Measurements from ENCODE around the gene SDSL. TPM values are rescaled to one million over a fixed set of nuclear protein-coding genes. Genes with fewer than 3 reads are reported as not detected.

SDSL gene
- total and polyA plus RNA-seq, 2 experiments from 2014 or later = not detected

- H3K9me2 ChIP-seq (ENCODE audit: insufficient read depth) = no peaks in the 10 kb centered on the region; the same call in 1 of the 2 replicates
- H3K79me2 ChIP-seq (replicated peaks; ENCODE audit: insufficient read depth) = no peaks in the 10 kb centered on the region
- no peaks in the 10 kb centered on the region for H3F3A ChIP-seq (replicated peaks; ENCODE audit: low read depth)
- H2AFZ ChIP-seq = no peak overlapping the region
- Mint-ChIP-seq H3K4me1 (no peaks in the 10 kb centered on the region), H3K9me3 (no peaks in the 10 kb centered on the region; the same call in 2 of the 3 replicates), H3K27me3 (ENCODE audit: insufficient read depth, low read depth, poor library complexity) (peaks cover 2% of the 10 kb centered on the region), H3K36me3 (ENCODE audit: low read depth) (no peaks in the 10 kb centered on the region), H3K27ac (no peak overlapping the region), H3K4me3 (no peak overlapping the region)
- ATAC-seq = no peak
- H3K4me2 ChIP-seq = no peak overlapping the region
- TF ChIP-seq EZH2 (IDR thresholded peaks at IDR 0.05; ENCODE audit: low read depth, unreplicated experiment) = no peak
- H3K27ac ChIP-seq (ENCODE audit: low read depth) = no peak overlapping the region
- no peaks in the 10 kb centered on the region for H4K20me1 ChIP-seq (replicated peaks; ENCODE audit: insufficient read depth)
- no peak overlapping the region for H3K4me3 ChIP-seq
- H3K36me3 ChIP-seq (ENCODE audit: insufficient read depth) = no peaks in the 10 kb centered on the region
- H3K4me1 ChIP-seq (ENCODE audit: insufficient read depth) = no peaks in the 10 kb centered on the region
- no peak for DNase-seq (ENCODE audit: low spot score)
- no peaks in the 10 kb centered on the region for H3K27me3 ChIP-seq (ENCODE audit: insufficient read depth)
These were observed 24.5 kb upstream of the SDSL start for GRCh38 chr12:113397497-113398197.

- ATAC-seq = no peak
- Histone ChIP-seq H4K20me1 (replicated peaks; ENCODE audit: insufficient read depth) (no peaks in the 10 kb centered on the region), H3K9me2 (ENCODE audit: insufficient read depth) (no peaks in the 10 kb centered on the region), H3K27me3 (ENCODE audit: insufficient read depth) (no peaks in the 10 kb centered on the region), H3K27ac (ENCODE audit: low read depth) (no peak overlapping the region), H3F3A (replicated peaks; ENCODE audit: low read depth) (no peaks in the 10 kb centered on the region), H3K4me2 (no peak overlapping the region), H3K36me3 (ENCODE audit: insufficient read depth) (no peaks in the 10 kb centered on the region), H2AFZ (no peak overlapping the region), H3K4me1 (ENCODE audit: insufficient read depth) (no peaks in the 10 kb centered on the region), H3K4me3 (no peak overlapping the region), H3K79me2 (replicated peaks; ENCODE audit: insufficient read depth) (no peaks in the 10 kb centered on the region)
- no peak for TF ChIP-seq ZNF114 (CRISPR knock-in tag; IDR thresholded peaks at IDR 0.05)
- no peak for TF ChIP-seq STAT1 (IDR thresholded peaks at IDR 0.05; ENCODE audit: unreplicated experiment)
- TF ChIP-seq CTCF (conservative IDR thresholded peaks at IDR 0.05; ENCODE audit: low read depth in 2 of 2) = no peak
- TF ChIP-seq ZNF462 (CRISPR knock-in tag; IDR thresholded peaks at IDR 0.05) = no peak
- no peak for TF ChIP-seq POLR2AphosphoS5 (IDR thresholded peaks at IDR 0.05; ENCODE audit: low read depth)
- TF ChIP-seq CREB1 (CRISPR knock-in tag; IDR thresholded peaks at IDR 0.05; ENCODE audit: low read depth) = no peak
- Mint-ChIP-seq H3K4me3 (no peak overlapping the region), H3K36me3 (ENCODE audit: low read depth) (no peaks in the 10 kb centered on the region), H3K27me3 (ENCODE audit: insufficient read depth, low read depth, poor library complexity) (peaks cover 2% of the 10 kb centered on the region), H3K9me3 (no peaks in the 10 kb centered on the region; the same call in 2 of the 3 replicates), H3K27ac (no peak overlapping the region), H3K4me1 (no peaks in the 10 kb centered on the region)
- DNase-seq (ENCODE audit: low spot score) = no peak
These were observed 23.6 kb upstream of the SDSL start for GRCh38 chr12:113398346-113399290.

Data from GM23338 (cell line).